GM12878 (cell line): ENCODE data around the gene C19orf33.

ENCODE experiments used
- CEBPZ ChIP-seq: fragments of 150-350 bp; IDR thresholded peaks from 2 replicates; pipeline ENCODE4 v1.6.1; 2016; ENCODE audit warnings: low read depth, low read length
- CTCF ChIP-seq, 3 experiments: IDR thresholded peaks in 2 of 3; conservative IDR thresholded peaks in 1 of 3; 2 replicates each; pipeline ENCODE4 v1.5.1; 2011; ENCODE audit warnings: low read depth in 3 of 3, low read length in 3 of 3, mild to moderate bottlenecking in 3 of 3, control low read depth in 2 of 3, moderate library complexity in 2 of 3, inconsistent platforms in 1 of 3, mixed read lengths in 1 of 3; ENCODE audit not compliant: control insufficient read depth in 2 of 3, insufficient read depth in 1 of 3; ENCODE audit errors: extremely low read depth in 1 of 3
- E4F1 ChIP-seq: fragments of 450-650 bp; IDR thresholded peaks from 2 replicates; pipeline ENCODE4 v1.6.1; 2018; ENCODE audit warnings: borderline replicate concordance, mild to moderate bottlenecking; ENCODE audit not compliant: partially characterized antibody
- MXI1 ChIP-seq: fragments of 150-350 bp; IDR thresholded peaks from 2 replicates; pipeline ENCODE4 v1.6.1; 2011; ENCODE audit warnings: low read depth, mild to moderate bottlenecking, inconsistent platforms, low read length, improper control_type of control experiment
- POLR2A ChIP-seq: IDR thresholded peaks from 2 replicates; pipeline ENCODE4 v1.6.1; 2011; ENCODE audit warnings: low read depth, mild to moderate bottlenecking, low read length
- TAF1 ChIP-seq: IDR thresholded peaks from 2 replicates; pipeline ENCODE4 v1.6.1; 2011; ENCODE audit warnings: mild to moderate bottlenecking, low read depth, low read length, borderline replicate concordance

- no peak for TF ChIP-seq MXI1
- no peak for TF ChIP-seq POLR2A
- TF ChIP-seq CTCF (IDR thresholded peaks at IDR 0.05 in 2 of 3, conservative IDR thresholded peaks at IDR 0.05 in 1 of 3; ENCODE audit: control insufficient read depth in 2 of 3, extremely low read depth in 1 of 3, insufficient read depth in 1 of 3, low read depth in 3 of 3, low read length in 3 of 3) = no peak
- TF ChIP-seq E4F1 = no peak
- no peak for TF ChIP-seq TAF1
- no peak for TF ChIP-seq CEBPZ
Measured at GRCh38 chr19:38298821-38299680, 5.0 kb upstream of the C19orf33 start.
